Progenitor cell of endocrine pancreas (in vitro differentiated cells): Measurements from ENCODE around the gene USP2. TPM values are rescaled to one million over a fixed set of nuclear protein-coding genes. Genes with fewer than 3 reads are reported as not detected.

Experiments
- DNase-seq: peaks from one replicate; pipeline ENCODE4 v3.0.0; 2021; ENCODE audit warnings: low spot score; ENCODE audit not compliant: unreplicated experiment
- H3K27ac Mint-ChIP-seq: 2 replicates; pipeline ENCODE4 v1.8.0; 2021; ENCODE audit warnings: mild to moderate bottlenecking, moderate library complexity, mixed read lengths
- H3K27me3 Mint-ChIP-seq: 2 replicates; pipeline ENCODE4 v1.8.0; 2021; ENCODE audit warnings: mixed read lengths
- H3K36me3 Mint-ChIP-seq: 2 replicates; pipeline ENCODE4 v1.8.0; 2022; ENCODE audit warnings: mixed read lengths; ENCODE audit not compliant: insufficient read depth
- H3K4me1 Mint-ChIP-seq: 2 replicates; pipeline ENCODE4 v1.8.0; 2021; ENCODE audit warnings: low read depth, mixed read lengths
- H3K4me3 Mint-ChIP-seq: 2 replicates; pipeline ENCODE4 v1.8.0; 2021; ENCODE audit warnings: low read depth, mild to moderate bottlenecking, moderate library complexity, mixed read lengths
- H3K9me3 Mint-ChIP-seq: 2 replicates; pipeline ENCODE4 v1.8.0; 2021; ENCODE audit warnings: low read depth, mixed read lengths
- CTCF ChIP-seq: fragments of 200-600 bp; sonication (generic); IDR thresholded peaks from one replicate; pipeline ENCODE4 v1.5.0; 2021; ENCODE audit warnings: antibody characterized with exemption, mild to moderate bottlenecking; ENCODE audit not compliant: unreplicated experiment
- total RNA-seq: library from RNA; stranded (reverse); gene quantifications from 2 replicates; pipeline ENCODE4 v1.2.1, GENCODE V29; 2021

The USP2 gene
- total RNA-seq, 1 donor from 2014 or later: 5.1 TPM

- no peak for TF ChIP-seq CTCF
- no peak for DNase-seq
- H3K36me3 Mint-ChIP-seq: peaks cover 1% of the 10 kb centered on the region
- H3K4me1 Mint-ChIP-seq: peaks cover 4% of the 10 kb centered on the region
- H3K27me3 Mint-ChIP-seq: peaks cover 15% of the 10 kb centered on the region
- no peaks in the 10 kb centered on the region for H3K9me3 Mint-ChIP-seq
- H3K27ac Mint-ChIP-seq: no peak overlapping the region
- no peak overlapping the region for H3K4me3 Mint-ChIP-seq
Measured at GRCh38 chr11:119310682-119311052, 70.8 kb downstream of the USP2 start.

GRCh38 chr11:119309953-119310681, 71.4 kb downstream of the USP2 start:
- no peak for TF ChIP-seq CTCF
- no peak overlapping the region for H3K4me3 Mint-ChIP-seq
- H3K4me1 Mint-ChIP-seq: no peaks in the 10 kb centered on the region
- no peak for DNase-seq
- H3K27me3 Mint-ChIP-seq: peaks cover 10% of the 10 kb centered on the region
- H3K9me3 Mint-ChIP-seq: no peaks in the 10 kb centered on the region
- peaks cover 3% of the 10 kb centered on the region for H3K36me3 Mint-ChIP-seq
- no peak overlapping the region for H3K27ac Mint-ChIP-seq

GRCh38 chr11:119309411-119309810, 72.1 kb downstream of the USP2 start:
- Mint-ChIP-seq H3K27ac (no peak overlapping the region), H3K27me3 (peaks cover 4% of the 10 kb centered on the region), H3K9me3 (no peaks in the 10 kb centered on the region), H3K4me3 (no peak overlapping the region), H3K36me3 (peaks cover 4% of the 10 kb centered on the region), H3K4me1 (no peaks in the 10 kb centered on the region)
- no peak for TF ChIP-seq CTCF
- DNase-seq: no peak

- Mint-ChIP-seq H3K9me3 (no peaks in the 10 kb centered on the region), H3K4me3 (no peak overlapping the region), H3K27ac (no peak overlapping the region), H3K4me1 (no peaks in the 10 kb centered on the region), H3K27me3 (no peaks in the 10 kb centered on the region), H3K36me3 (peaks cover 4% of the 10 kb centered on the region)
- DNase-seq: no peak
- no peak for TF ChIP-seq CTCF
Measured at GRCh38 chr11:119307974-119308373, 73.5 kb downstream of the USP2 start.

GRCh38 chr11:119307219-119307618, 74.3 kb downstream of the USP2 start:
- Mint-ChIP-seq H3K4me3 (no peak overlapping the region), H3K4me1 (no peaks in the 10 kb centered on the region), H3K27ac (no peak overlapping the region), H3K27me3 (no peaks in the 10 kb centered on the region), H3K36me3 (peaks cover 5% of the 10 kb centered on the region), H3K9me3 (no peaks in the 10 kb centered on the region)
- no peak for DNase-seq
- no peak for TF ChIP-seq CTCF
